ENCODE results near the gene SPACA6. TPM values are rescaled to one million over a fixed set of nuclear protein-coding genes. Genes with fewer than 3 reads are reported as not detected.

SPACA6 gene
- total and polyA plus RNA-seq, 9 of the 15 experiments (the other 6 are each of a cell fraction or from before 2014, with no cell fraction given), result 1.3 to 17.3 (median 6.2) TPM

- TF ChIP-seq PBX2 (CRISPR knock-in tag; IDR thresholded peaks at IDR 0.05; ENCODE audit: low read depth) (no peak), PBX2 (tag; conservative IDR thresholded peaks at IDR 0.05; ENCODE audit: low read depth) (no peak)
Observed at GRCh38 chr19:51696606-51697005, 3.5 kb downstream of the SPACA6 start (continued).

GRCh38 chr19:51697169-51697776 lies 4.1 kb downstream of the SPACA6 start:
- Histone ChIP-seq H4K20me1 (replicated peaks; ENCODE audit: control insufficient read depth, insufficient read depth, low read length) (no peaks in the 10 kb centered on the region), H3K36me3 (ENCODE audit: control insufficient read depth, insufficient read depth, low read length) (peaks cover 71% of the 10 kb centered on the region), H3K4me1 (replicated peaks in 1 of 2; ENCODE audit: control insufficient read depth in 2 of 2, insufficient read depth in 2 of 2, low read length in 2 of 2) (peaks cover 19 to 34% of the 10 kb centered on the region in 2 experiments), H3K9ac (ENCODE audit: insufficient read depth in 1 of 2, low read depth in 2 of 2, low read length in 2 of 2) (no peak overlapping the region), H3K27ac (ENCODE audit: extremely low read depth, low read depth, low read length) (no peak overlapping the region), H3K79me2 (ENCODE audit: control insufficient read depth, insufficient read depth, low read length) (peaks cover 18% of the 10 kb centered on the region), H3K27me3 (ENCODE audit: control insufficient read depth in 2 of 2, insufficient read depth in 2 of 2, low read length in 2 of 2) (no peaks in the 10 kb centered on the region), H3K4me3 (no peak overlapping the region), H3K9me3 (replicated peaks; ENCODE audit: control insufficient read depth, insufficient read depth, low read depth, low read length) (no peaks in the 10 kb centered on the region), H3K4me2 (ENCODE audit: insufficient read depth, low read length) (no peak overlapping the region), H2AFZ (ENCODE audit: low read depth, low read length) (no peak overlapping the region), H3K9me1 (ENCODE audit: control insufficient read depth, insufficient read depth, low read length) (no peaks in the 10 kb centered on the region)
- POLR2A ChIA-PET, result interaction anchor here (0.6 to 0.8 kb wide), 2 partner anchors 10 to 804 kb away, joined by 3 to 4 read pairs; no protein-coding TSS in a partner anchor
- CTCF ChIA-PET (ENCODE audit: low intra/inter-chr PET ratio), result no interaction called here
- no TSS peak for BruUV-seq (replicated peaks)
- no peak for ATAC-seq
- in situ Hi-C loops (cut with MboI) (no loop called here), intact Hi-C loops (cut with micrococcal nuclease) (no loop called here)
- FAIRE-seq, result no peak
- 93% methylated on average over 9 of the region's 9 CpGs for WGBS (ENCODE audit: insufficient coverage, low coverage, missing lambda C conversion rate)
- DNase-seq (ENCODE audit: extremely low read depth in 1 of 4, low spot score in 3 of 4), result no peak
- TF ChIP-seq ZNF445 (CRISPR knock-in tag; IDR thresholded peaks at IDR 0.05; ENCODE audit: low read depth) (no peak), ZNF3 (CRISPR knock-in tag; IDR thresholded peaks at IDR 0.05) (no peak), SMC3 (conservative IDR thresholded peaks at IDR 0.05; ENCODE audit: insufficient read depth, low read depth, low read length) (no peak), BRF2 (IDR thresholded peaks at IDR 0.05; ENCODE audit: borderline replicate concordance, insufficient read depth, insufficient read length) (no peak), HMBOX1 (IDR thresholded peaks at IDR 0.05) (no peak), ZNF830 (CRISPR knock-in tag; IDR thresholded peaks at IDR 0.05) (no peak), SMARCA4 (IDR thresholded peaks at IDR 0.05) (no peak), KAT8 (IDR thresholded peaks at IDR 0.05; ENCODE audit: low read depth) (no peak), ZNF511 (CRISPR knock-in tag; IDR thresholded peaks at IDR 0.05) (no peak), PCBP1 (IDR thresholded peaks at IDR 0.05; ENCODE audit: low read depth, low read length, poor library complexity, severe bottlenecking) (no peak), NR0B1 (IDR thresholded peaks at IDR 0.05; ENCODE audit: partially characterized antibody) (no peak), ZEB2 (IDR thresholded peaks at IDR 0.05) (no peak), SMARCC2 (IDR thresholded peaks at IDR 0.05; ENCODE audit: low read depth) (no peak)
